ENCODE measurements around the gene SNTB2. TPM values are rescaled to one million over a fixed set of nuclear protein-coding genes. Genes with fewer than 3 reads are reported as not detected.

The SNTB2 gene
- total and polyA plus RNA-seq, 2 donors (not counting 3 experiments of a cell fraction or from before 2014, with no cell fraction given) = 24.9 to 73.7 TPM

- H3K36me3 ChIP-seq (ENCODE audit: control insufficient read depth in 2 of 2, extremely low read depth in 1 of 2, insufficient read depth in 2 of 2, low read length in 2 of 2) = no peaks in the 10 kb centered on the region
- H3K27me3 ChIP-seq (ENCODE audit: control insufficient read depth in 2 of 2, insufficient read depth in 2 of 2, low read length in 2 of 2) = no peaks in the 10 kb centered on the region
- no peaks in the 10 kb centered on the region for H4K20me1 ChIP-seq (replicated peaks; ENCODE audit: control insufficient read depth, extremely low read depth, insufficient read depth, low read length)
- no peaks in the 10 kb centered on the region for H3K9me3 ChIP-seq (replicated peaks; ENCODE audit: control insufficient read depth, insufficient read depth, low read length)
- H3K9ac ChIP-seq (replicated peaks; ENCODE audit: extremely low read depth, insufficient read depth, low read length) = no peak overlapping the region
- no peak overlapping the region for H3K4me3 ChIP-seq (replicated peaks in 1 of 3; ENCODE audit: insufficient read depth in 1 of 3, low read depth in 1 of 3, low read length in 3 of 3)
- no peaks in the 10 kb centered on the region for H3K9me1 ChIP-seq (replicated peaks; ENCODE audit: control insufficient read depth, extremely low read depth, insufficient read depth, low read length)
- ChIA-PET CTCF (interaction anchor here (1.0 to 3.8 kb wide), 2 partner anchors 8 to 59 kb away, joined by 3 to 11 read pairs; no protein-coding TSS in a partner anchor), POLR2A (no interaction called here)
- TF ChIP-seq FOS (IDR thresholded peaks at IDR 0.05; ENCODE audit: borderline replicate concordance, insufficient read depth, low read length) = no peak
- no peak for TF ChIP-seq CTCF (IDR thresholded peaks at IDR 0.05; ENCODE audit: extremely low read depth in 1 of 2, insufficient read depth in 1 of 2, low read depth in 1 of 2, low read length in 2 of 2)
- no peak for TF ChIP-seq POLR2AphosphoS5 (IDR thresholded peaks at IDR 0.05; ENCODE audit: insufficient read depth, low read depth, low read length)
- no peak for TF ChIP-seq GATA2 (IDR thresholded peaks at IDR 0.05; ENCODE audit: insufficient read depth, insufficient read length, low read depth, low read length)
- TF ChIP-seq POLR2A (IDR thresholded peaks at IDR 0.05; ENCODE audit: low read depth, low read length) = no peak
- TF ChIP-seq MAX (IDR thresholded peaks at IDR 0.05; ENCODE audit: insufficient read depth, insufficient read length) = no peak
- no peak for TF ChIP-seq EZH2 (IDR thresholded peaks at IDR 0.05; ENCODE audit: borderline replicate concordance, low read depth, low read length, severe bottlenecking)
- TF ChIP-seq MYC (IDR thresholded peaks at IDR 0.05; ENCODE audit: low read depth, low read length) = no peak
- no peak for TF ChIP-seq JUN (IDR thresholded peaks at IDR 0.05; ENCODE audit: borderline replicate concordance, insufficient read depth, insufficient read length, low read depth)
- no peak for FAIRE-seq
- H3K79me2 ChIP-seq (ENCODE audit: control insufficient read depth, insufficient read depth, low read length) = peaks cover 71% of the 10 kb centered on the region
- no peak overlapping the region for H3K27ac ChIP-seq (ENCODE audit: insufficient read depth, low read depth, low read length)
- BruUV-seq (replicated peaks) = no TSS peak
- dilution Hi-C loops (cut with MboI; ENCODE audit: extremely low pct_ligation_motif_present, low sequenced_read_pairs) (no loop called here), intact Hi-C loops (cut with micrococcal nuclease) (no loop called here)
- no peak overlapping the region for H2AFZ ChIP-seq (ENCODE audit: low read depth, low read length)
- DNase-seq (ENCODE audit: low read depth, low spot score) = no peak
- no peak overlapping the region for H3K4me2 ChIP-seq (ENCODE audit: insufficient read depth, low read length)
- peaks cover 3% of the 10 kb centered on the region for H3K4me1 ChIP-seq (ENCODE audit: control insufficient read depth, extremely low read depth, insufficient read depth, low read length)
Measured at GRCh38 chr16:69209735-69210134, 22.8 kb downstream of the SNTB2 start.

Measured in endothelial cell of umbilical vein (primary cell).